ENCODE results near the gene ULBP3.

DNA sequence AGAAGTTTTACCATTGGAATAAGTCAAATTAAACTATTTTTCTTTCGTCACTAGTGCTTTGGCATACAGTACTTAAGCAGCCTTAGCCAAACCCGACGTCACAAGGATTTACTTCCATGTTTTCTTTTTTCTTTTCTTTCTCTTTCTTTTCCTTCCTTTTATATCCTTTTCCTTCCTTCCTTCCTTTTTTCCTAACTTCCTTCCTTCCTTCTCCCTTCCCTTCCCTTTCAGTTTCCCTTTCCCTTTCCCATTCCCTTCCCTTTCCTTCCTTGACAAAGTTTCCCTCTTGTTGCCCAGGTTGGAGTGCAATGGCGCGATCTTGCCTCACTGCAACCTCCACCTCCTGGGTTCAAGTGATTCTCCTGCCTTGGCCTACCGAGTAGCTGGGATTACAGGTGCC lies 9.9 kb downstream of the ULBP3 start:
- TF ChIP-seq CTCF (conservative IDR thresholded peaks at IDR 0.05; ENCODE audit: low read depth, low read length) = no peak
- no peak for TF ChIP-seq ELK1 (IDR thresholded peaks at IDR 0.05; ENCODE audit: borderline replicate concordance, low read depth, low read length)
- no peak for TF ChIP-seq POLR2A (IDR thresholded peaks at IDR 0.05; ENCODE audit: low read depth, low read length)
- no peak for TF ChIP-seq MXI1 (IDR thresholded peaks at IDR 0.05; ENCODE audit: borderline replicate concordance, low read depth, low read length)
- TF ChIP-seq FOS (IDR thresholded peaks at IDR 0.05; ENCODE audit: low read depth, low read length) = no peak
- no peak for TF ChIP-seq CEBPB (IDR thresholded peaks at IDR 0.05; ENCODE audit: low read depth, low read length)
